Measurements from ENCODE around the gene PTGIS.

PTGIS gene

DNA sequence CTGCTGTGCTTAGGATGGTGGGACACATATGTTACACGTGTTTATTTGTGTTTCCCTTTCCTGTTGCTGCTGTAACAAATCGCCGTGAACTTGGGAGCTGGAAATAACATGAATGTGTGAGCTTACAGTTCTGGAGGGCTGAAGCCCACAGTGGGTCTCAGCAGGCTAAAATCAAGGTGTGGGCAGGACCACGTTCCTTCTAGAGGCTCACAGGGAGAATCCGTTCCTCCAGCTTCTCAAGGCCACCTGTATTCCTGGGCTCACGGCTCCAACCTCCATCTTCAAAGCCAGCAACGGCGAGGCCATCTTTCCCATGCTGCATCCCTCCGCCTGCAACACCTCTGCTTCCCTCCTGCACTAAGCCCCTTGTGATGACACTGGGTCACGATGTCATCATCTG lies 27.4 kb upstream of the PTGIS start:
- DNase-seq = no peak

DNA sequence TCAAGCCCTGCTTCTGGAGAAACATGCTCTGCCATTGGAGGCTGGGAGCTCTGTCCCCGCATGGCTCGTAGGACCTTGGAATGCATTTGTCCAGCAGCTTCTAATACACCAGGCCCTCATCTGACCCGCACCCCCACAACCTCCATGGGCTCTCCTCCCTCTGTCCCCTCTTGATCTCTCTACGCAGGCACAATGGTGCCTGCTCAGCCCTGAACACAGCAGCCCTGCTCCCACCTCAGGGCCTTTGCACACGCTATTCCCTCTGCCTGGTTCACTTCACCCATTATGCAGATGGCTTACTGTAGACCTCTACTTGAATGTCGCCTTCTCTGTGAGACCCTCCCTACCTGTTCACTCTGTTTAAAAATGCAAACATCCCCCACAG lies 27.0 kb upstream of the PTGIS start:
- DNase-seq = no peak

DNA sequence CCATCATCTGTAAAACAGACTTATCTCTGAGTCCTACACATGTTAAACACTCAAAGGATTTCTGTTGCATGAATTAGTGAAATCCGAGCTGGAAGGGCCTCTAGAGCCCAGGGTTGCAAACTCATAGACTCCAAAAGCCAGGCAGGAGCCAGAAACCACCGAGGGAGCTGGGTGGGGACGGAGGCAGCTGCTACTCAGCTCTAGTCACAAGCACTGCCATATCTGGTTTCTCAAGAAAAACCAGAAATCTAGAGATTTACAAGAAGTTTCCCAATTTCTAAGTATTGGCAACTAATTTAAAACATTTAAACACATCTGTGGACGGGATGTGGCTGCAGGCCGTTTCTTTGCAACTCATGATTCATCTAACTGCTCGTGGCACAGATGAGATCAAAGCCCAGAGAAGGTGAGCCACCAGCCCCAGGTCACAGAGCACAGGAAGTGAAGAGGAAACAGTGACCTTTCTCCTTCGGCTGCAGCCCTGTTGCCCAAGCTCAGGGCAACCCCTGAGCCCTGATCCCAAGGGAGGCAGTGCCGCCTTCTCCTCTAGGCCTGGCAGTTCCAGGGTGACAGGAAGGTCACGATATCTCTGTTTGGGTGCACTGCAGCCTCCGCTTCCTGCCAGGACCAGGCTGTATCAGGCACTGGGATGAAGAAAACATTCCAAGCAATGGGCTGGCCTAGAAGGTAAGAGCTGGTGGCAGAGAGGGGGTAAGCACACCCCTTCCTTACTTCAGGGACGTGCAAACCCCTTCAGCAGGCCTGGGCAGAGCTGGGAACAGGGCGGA lies 26.4 kb upstream of the PTGIS start:
- DNase-seq = peak; percentile 44

DNA sequence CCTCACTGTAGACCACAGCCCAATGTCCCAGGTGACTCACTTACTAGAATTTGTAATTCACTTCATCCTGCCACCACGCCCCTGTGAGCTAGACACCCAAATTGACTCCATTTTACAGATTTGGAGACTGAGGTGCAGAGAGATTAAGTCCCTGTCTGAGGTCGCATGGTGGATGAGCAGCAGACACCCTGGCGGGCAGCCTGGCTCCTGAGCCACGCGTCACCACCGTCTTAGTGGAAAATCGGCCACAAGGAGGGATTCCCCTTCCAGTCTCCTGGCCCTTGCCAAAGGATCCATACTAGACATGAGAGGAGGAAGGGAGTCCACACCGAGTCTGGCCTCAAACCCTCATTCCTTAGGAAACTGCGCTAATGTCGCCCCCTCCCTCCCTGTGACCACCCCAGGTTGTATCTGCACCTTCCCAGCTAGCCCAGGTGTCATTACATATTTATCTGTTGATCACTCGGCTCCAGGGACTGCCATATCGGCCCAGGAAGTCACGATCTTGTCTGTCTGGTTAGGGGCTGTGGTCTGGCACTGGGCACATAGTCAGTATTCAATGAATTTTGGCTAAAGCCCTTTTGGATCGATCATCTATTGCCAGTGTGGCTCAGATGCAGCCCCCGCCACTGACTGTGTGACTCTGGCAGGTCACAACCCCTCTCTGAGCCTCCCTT lies 25.7 kb upstream of the PTGIS start:
- no peak for DNase-seq

DNA sequence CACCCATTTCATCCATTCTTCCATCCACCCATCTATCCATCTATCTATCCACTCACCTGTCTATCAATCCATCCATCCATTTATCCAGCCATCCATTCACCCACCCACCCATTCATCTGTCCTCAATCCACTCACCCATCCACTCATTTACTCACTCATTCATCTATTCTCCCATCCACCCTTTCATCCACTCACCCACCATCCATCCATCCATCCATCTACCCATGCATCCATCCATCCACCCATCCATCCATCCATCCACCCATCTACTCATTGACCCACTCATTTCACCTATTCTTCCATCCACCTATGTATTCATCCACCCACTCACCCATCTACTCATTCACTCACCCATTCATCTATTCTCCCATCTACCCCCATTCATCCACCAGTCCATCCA lies 24.2 kb upstream of the PTGIS start:
- no peak for DNase-seq

DNA sequence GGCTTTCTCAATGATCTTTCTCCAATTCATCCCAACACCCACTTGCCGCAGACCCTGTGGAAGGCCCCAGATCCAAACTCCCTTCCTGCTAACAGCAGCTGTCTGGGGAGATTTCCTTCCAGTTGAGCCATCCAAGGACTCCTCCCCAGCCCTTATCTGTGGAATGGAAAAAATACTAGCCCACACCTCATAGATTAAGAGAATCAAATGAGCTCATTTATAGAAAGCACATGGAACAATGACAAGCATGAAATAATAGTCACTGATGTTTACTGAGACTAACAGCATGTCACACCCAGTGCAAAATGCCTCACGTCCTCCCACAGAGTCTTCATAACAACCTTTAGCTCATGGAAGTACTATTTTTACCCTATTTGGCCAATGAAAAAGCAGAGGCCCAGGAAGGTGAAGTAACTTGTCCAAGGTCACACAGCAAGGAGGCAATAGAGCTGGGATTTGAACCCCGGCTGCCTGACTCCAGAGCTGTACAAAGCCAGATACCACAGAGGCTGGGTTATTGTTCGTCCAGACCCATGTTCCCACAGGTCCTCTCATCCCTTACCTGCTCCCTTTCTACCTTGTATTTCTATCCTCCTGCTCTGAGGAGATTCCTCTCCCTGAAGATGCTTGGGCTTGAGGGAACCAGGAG lies 23.4 kb upstream of the PTGIS start:
- DNase-seq = no peak

DNA sequence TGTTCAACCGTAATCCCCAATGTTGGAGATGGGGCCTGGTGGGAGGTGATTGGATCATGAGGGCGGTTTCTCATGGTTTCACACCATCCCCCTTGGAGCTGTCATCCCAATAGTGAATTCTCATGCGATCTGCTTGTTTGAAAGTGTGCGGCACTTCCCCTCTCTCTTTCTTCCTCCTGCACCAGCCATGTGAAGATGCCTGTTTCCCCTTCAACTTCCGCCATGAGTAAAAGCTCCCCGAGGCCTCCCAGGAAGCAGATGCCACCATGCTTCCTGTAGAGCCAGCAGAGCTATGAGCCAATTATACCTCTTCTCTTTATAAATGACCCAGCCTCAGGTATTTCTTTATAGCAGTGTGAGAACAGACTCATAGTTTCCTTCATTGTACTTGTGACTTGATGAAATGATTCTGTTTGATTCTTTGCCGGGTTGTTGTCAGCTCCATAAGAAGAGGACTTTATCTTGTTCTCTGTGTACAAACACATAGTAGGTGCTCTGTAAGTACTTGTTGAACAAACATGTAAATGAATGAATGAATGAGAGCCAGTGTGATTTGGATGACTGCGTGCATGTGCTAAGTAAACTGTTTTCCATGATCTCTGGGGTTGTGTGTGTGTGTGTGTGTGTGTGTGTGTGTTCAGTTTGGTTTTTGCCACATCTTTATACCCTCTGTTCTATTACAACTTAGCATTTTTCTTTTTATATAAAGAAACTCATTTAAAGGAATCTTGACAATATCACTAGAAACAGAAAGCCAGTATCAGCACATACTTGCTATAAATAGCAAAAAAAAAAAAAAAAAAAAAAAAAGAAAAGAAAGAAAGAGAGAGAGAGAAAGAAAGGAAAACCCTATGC lies 22.5 kb upstream of the PTGIS start:
- DNase-seq = no peak

DNA sequence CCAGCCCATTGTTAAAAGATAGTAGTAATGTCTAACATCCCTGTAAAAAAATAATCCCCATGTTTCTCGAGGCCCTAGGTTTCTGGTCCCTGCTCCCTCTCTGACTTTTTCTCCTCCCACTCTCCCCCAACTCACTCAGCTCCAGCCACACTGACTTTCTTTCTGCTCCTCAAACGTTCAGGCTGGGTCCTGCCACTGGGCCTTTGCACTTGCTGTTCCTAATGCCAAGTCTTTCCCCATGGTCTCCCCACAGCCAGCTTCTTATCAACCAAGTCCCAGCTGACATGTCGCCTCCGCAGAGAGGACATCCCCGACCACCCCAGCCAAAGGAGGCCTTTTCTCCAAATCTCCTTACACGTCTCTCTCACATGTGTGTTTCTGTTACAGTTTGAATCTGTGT lies 21.8 kb upstream of the PTGIS start:
- no peak for DNase-seq

DNA sequence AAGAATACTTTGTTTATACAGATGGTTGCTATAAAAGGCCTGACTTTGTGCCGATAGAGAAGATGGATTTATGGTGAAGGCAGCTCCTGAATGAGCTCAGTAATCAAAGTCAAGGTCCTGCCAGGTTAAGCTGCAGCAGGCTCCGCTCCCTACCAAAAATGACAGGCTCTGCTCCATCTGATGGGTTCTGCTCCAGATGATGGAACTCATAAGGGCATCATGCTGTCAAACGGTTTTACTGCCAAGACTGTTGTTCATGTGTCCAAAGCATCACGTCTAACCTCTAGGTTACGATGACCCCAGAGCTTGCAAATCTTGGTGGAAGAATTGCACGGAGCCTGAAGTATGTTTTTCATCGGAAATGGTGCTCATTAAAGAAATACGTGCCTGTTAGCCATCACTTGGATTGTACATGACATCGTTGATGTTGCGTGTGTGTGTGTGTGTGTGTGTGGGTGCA lies 19.2 kb upstream of the PTGIS start:
- peak; percentile 54 for DNase-seq

DNA sequence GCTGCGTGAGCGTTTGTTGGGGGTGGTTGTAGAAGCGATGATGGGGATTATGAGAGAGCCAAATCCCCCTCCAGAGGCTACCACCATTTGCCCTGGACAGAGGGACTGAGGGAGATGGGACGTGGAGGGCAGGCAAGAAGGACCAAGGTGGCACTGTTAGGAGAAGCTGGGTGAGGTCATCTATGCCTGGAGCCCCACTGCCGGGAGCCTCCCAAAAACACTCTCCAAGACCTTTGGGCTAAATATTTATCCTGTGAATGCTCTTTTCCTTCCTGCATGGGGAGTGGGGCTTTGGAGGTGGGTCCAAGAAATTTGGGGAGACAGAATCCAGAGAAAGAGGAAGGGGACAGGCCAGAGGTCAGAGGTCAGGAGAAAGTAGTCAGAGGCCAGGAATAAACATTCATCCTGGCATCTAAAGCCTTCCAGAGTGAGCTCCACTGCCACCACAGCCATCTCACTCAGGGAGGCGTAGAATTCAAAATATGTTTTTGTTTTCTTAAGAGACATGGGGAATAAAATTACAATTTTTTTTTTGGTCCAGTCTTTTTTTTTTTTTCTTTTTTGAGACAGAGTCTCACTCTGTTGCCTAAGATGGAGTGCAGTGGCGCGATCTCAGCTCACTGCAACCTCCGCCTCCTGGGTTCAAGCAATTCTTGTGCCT lies 17.8 kb upstream of the PTGIS start:
- peak; percentile 25 for DNase-seq

DNA sequence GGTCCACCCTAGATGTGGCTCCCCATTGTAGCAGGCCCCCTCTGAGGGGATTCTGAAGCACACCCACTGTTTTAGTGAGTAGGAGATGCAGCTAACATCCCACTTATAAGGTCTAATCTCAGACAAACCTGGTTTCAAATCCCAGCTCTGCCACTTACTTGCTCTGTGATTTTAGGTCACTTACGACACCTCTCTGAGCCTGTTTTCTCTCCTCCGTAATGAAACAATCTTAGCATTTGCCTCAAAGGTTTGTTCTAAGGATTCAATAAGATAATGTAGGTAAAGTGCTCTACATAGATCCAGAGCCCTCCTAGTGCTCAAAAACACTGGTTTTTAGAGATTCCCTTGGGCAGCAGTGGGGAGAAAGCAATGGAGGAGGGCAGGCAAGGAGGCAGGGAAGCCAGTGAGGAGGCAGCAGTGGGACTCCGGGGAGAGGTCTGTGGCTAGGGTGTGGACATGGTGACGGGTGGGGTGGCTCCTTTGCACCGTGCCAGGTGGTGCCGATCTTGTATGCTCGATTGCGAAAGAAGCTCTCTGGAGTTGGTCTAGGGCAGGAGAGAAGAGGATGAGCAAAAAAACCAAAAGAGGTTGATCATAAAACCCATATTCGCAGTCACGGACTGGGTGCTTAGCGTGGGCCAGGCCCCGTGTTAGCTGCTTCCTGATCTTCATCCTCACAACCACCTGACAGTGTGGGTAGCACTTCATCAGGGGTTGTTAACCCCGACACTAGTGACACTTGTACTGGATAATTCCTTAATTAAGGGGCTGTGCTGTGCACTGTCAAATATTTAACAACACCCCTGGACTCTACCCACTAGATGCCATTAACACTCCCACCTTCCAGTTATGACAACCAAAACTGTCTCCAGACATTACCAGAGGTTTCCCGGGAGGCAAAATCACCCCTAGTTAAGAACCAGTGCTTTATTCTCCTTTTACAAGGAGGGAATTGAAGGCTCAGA lies 16.8 kb upstream of the PTGIS start:
- DNase-seq = no peak

DNA sequence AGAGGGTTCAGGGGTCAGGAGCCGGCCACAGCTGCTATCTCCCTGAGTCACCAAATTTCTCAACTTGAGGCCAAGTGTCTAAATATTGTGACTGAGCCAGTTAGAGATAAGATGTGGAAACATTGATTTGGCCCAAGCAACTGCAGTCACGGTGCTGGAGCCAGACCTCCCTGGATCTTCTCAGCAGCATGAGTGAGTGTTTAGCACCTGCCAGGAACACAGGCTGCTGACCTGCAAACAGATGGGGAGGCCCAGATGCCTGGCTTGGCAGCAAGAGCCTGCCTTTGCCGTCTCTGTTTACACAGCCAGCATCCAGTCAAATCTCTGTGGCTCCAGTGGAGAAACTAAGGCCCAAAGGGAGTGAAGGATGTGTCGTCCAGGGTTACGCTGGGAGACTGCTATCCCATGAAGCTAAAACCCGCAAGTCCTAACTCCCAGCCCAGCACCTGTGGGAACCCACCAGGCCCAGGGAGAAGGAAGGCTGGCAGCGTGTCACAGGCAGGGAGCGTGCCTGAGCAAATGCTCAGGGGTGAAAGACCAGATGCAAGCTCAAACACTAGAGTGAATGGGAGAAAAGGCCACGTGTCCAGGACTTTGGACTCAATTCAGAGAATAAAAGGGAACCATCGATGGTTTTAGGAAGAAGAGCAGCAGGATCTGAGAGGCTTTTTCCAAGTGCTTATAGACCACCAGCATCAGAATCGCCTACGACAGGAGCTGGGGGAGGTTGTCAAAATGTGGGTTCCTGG lies 15.9 kb upstream of the PTGIS start:
- DNase-seq = peak; percentile 70

DNA sequence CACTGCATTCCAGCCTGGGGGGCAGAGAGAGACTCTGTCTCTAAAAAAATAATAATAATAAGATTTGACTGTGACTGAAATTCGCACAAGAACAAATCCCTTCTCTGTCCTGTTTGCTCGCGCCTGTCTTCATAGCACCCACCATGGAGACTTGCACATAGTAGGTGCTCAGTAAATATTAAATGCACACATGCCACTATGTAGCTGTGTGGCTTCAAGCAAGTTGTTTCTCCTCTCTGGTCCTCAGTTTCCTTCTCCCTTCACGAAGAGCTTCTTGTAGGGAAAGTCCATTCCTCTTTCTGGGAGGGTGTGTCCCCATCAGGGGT lies 15.4 kb upstream of the PTGIS start:
- no peak for DNase-seq

DNA sequence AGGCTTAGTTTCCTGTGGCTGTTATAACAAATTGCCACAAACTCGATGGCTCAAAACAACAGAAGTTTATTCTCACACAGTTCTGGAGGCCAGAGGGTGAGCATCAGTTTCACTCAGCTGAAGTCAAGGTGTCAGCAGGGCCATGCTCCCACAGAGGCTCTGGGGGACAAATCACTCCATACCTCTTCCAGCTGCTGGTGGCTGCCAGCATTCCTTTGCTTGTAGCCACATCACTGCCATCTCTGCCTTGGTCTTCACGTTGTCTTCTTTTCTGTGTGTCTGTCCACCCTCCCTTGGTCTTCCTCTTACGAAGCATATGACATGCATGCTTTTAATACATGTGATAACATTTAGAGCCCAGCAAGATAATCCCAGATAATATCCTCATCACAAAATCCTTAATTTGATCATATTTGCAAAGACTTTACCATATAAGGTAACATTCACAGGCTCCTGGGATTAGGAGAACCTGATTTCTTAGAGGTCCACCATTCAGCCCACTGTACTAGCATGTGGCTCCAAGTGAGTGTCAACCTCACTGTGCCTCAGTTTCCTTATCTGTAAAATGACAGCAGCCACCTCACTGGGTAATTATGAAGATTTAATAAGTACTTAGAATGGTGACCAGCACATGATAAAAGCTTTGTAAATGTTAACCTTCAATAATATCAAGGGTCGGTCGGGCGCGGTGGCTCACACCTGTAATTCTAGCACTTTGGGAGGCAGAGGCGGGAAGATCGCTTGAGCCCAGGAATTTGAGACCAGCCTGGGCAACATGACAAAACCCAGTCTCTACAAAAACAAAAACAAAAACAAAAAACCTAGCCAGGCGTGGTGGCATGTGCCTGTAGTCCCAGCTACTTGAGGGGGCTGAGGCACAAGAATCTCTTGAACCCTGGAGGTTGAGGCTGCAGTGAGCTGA lies 14.7 kb upstream of the PTGIS start:
- DNase-seq = no peak

DNA sequence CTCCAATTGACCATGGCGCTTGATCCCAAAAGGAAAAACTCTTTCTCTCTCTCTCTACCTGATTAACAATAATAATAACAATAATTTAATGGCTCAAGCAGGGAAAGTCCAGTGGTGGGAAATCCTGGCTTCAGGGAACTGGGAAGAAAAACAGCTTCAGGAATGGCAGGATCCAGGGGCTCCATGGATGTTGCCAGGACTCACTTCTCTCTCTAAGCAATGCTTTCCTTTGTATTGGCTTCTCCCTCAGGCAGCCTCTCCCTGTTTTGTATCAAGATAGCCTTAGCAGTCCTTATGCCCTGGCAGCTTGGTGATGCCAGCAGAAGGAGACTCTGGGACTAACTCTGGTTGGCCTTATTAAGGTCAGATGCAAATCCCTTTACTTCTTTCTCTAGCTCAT lies 13.5 kb upstream of the PTGIS start:
- DNase-seq = no peak

DNA sequence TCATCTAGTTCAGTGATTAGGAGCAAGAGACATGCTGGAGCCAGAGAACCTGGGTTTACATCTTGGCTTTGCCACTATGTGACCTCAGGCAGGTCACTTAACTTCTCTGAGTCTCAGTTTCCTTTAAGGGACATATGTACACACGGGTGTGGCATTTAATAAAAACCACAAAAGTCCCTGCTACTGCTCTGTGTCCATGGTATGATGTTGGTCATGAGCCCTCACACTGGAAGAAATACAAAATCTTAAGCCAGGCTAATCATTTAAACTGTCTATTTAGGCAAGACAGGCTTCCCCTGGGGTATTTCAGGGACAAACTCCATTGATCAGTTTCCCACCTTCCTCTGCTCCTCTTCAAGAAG lies 12.9 kb upstream of the PTGIS start:
- DNase-seq = no peak

DNA sequence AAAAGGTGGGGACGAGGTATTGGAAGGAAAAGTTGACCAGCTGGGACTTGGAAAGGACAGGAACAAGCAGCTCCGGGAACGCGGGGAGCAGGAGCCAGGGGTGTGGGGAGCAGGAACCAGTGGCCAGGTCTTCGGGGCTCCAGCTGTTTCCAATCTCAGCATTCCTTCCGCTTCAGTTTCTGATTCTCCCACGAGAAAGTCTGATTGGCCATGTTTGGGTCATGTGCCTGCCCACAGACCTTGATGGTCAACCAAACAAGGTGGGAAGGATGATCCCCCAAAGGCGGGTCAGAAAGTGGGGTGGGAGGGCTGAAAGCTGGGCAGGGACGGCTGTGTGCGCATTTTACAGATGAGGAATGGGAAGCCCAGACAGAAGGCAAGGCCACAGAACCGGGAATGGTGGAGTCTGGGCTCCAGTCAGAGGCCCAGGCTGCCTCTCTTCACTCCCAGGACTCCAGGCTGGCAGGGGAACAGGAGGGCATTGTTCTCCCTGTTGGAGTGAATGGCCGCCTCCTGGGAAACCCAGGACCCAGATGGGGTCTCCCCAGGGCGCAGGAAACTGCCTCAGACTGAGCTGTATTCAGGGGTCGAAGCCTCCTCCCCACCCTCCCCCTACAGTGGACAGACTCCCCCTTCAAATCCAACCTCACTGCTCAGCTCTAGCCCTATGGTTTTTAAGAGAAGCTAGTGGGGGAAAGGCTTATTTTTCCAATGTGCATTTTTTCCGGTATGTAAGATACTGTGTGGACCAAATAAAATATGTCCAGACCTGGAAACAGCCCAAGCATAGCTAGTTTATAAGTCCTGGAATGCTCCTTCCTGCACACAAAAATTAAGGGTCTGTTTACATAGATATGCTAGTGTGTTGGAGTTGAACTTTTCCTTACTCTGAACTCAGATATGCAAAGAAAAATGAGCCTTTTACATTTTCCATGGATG lies 12.2 kb upstream of the PTGIS start:
- DNase-seq = peak; percentile 54

DNA sequence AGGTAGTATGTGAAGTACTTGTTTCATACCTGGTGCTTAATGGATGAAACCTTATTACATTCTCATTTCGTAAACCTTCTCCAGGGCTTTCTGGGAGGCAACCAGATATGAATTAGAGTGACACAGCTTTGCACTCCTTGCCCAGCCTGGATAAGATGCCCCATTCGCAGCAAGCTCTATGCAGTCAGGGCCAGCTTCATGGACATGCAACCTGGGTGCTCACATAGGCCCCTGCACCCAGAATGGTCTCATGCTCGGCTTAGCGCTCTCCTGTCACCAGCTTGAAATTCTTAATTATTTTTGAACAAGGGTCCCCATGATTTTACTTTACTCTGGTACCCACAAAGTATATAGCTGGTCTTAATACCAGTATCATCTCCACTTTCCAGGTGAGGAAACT lies 11.3 kb upstream of the PTGIS start:
- no peak for DNase-seq

DNA sequence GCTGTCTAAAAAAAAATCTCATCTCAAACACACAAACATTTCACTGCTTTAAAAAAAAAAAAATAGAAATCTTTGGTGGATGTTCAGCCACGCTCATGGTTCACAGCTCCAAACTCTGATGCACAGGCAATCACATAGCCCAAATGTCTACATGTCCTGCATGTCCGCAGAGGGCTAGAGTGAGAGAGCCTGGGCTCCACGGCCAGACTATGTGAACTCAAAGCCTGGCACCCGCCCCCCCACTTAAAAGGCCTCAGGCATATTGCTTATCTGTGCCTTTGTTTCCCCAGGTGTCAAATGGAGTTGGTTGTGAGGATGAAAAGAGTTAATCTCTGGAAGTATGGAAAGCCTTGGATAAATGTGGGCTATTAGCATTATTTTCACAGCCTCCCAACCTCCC lies 10.5 kb upstream of the PTGIS start:
- DNase-seq = no peak
